ENCODE data around the gene EFHB. TPM values are rescaled to one million over a fixed set of nuclear protein-coding genes. Genes with fewer than 3 reads are reported as not detected.

The EFHB gene
- total RNA-seq, 4 donors from 2014 or later: 0.80 to 0.88 (median 0.88) TPM; not detected in 1

DNA sequence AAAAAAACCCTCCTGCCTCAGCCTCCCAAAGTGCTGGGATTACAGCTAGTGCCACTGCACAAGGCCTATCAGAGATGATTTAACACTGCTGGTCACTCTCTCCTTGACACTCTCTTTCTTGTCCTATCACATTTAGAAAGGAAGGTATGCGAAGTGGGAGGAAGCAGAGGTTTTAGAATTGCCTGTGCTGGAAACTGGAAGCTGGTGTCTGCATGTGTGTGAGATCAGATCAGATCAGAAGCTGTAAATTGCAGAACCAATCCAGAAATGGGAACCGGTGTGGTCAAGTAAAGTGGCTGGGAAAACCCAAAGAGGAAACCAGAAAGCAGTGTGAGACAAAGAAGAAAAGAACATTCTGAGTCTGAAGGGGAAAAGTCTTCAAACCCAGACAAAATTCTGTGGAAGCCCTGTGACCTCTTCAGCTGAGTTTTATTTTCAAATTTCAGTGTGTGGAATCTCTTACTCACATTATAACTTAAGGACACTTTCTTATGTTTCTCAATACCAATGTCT, 2.8 kb downstream of the EFHB start:
- 75 to 84% methylated on average over 2 of the region's 2 CpGs for WGBS, 2 donors
- no peak for DNase-seq (ENCODE audit: low spot score in 2 of 2)
- intact Hi-C loops (cut with DNase I; ENCODE audit: low total_unique reads): no loop called here

DNA sequence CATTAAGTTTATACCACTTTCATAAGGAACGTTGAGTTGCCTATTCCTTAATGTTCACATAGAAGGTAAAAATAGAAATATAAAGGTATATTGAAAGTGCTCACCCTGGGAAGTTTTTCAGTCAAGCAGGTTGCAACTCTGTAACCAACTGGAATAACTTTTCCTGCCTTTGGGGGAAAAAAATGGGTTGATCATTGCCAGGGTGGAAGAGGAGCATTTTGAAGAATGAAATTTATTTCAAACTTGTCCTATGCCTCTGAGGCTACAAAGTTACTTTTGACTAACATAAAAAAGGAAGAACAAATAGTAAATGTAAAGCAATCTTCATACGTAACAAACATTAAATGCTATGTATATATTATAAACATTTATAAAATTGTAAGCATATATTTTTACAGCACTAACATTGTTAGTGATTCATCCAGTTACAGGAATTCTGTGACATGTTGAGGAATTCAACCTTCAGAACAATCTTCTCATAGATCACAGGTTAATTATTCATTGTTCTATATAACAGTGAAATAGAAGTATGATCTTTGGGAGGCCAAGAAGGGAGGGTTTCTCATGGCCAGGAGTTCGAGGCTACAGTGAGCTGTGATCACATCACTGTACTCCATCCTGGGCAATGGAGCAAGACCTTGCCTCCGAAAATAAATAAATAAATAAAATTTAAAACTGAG, 13.5 kb downstream of the EFHB start:
- 85 to 90% methylated on average over 4 of the region's 4 CpGs for WGBS, 2 donors

More for the DNA sequence above, 2.8 kb downstream of the EFHB start:
- no peak overlapping the region for H3K4me3 ChIP-seq (ENCODE audit: low read depth, poor library complexity, severe bottlenecking)
- TF ChIP-seq, protein P1, sequence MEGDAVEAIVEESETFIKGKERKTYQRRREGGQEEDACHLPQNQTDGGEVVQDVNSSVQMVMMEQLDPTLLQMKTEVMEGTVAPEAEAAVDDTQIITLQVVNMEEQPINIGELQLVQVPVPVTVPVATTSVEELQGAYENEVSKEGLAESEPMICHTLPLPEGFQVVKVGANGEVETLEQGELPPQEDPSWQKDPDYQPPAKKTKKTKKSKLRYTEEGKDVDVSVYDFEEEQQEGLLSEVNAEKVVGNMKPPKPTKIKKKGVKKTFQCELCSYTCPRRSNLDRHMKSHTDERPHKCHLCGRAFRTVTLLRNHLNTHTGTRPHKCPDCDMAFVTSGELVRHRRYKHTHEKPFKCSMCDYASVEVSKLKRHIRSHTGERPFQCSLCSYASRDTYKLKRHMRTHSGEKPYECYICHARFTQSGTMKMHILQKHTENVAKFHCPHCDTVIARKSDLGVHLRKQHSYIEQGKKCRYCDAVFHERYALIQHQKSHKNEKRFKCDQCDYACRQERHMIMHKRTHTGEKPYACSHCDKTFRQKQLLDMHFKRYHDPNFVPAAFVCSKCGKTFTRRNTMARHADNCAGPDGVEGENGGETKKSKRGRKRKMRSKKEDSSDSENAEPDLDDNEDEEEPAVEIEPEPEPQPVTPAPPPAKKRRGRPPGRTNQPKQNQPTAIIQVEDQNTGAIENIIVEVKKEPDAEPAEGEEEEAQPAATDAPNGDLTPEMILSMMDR (IDR thresholded peaks at IDR 0.05): no peak
- TF ChIP-seq POLR2A (IDR thresholded peaks at IDR 0.05): no peak

DNA sequence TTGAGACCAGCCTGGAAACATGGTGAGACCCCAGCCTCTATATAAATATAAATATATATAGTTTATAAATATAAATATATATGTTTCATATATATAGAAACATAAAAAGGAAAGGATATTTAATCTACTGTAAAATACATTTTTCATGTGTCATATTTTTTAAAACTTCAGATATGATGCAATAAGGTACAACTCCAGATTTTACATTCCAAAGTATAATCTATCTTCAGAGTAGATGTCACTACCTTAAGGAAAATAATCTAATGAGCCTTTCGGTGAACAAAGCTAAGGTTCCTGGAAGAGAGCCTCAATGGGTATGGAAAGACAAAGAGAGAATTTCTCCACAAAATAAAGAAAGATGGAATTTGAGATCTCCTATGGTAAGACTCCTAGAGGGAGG, 16.9 kb downstream of the EFHB start:
- TF ChIP-seq, protein P1 (IDR thresholded peaks at IDR 0.05): no peak
- TF ChIP-seq POLR2A (IDR thresholded peaks at IDR 0.05): no peak
- no peak for DNase-seq (ENCODE audit: low spot score in 2 of 2)
- no peak overlapping the region for H3K4me3 ChIP-seq (ENCODE audit: low read depth, poor library complexity, severe bottlenecking)
- intact Hi-C loops (cut with DNase I; ENCODE audit: low total_unique reads): no loop called here
- 91 to 95% methylated on average over 1 of the region's 1 CpG for WGBS, 2 donors

More for the DNA sequence above, 13.5 kb downstream of the EFHB start:
- intact Hi-C loops (cut with DNase I; ENCODE audit: low total_unique reads): no loop called here
- no peak overlapping the region for H3K4me3 ChIP-seq (ENCODE audit: low read depth, poor library complexity, severe bottlenecking)
- TF ChIP-seq, protein P1 (IDR thresholded peaks at IDR 0.05): no peak
- TF ChIP-seq POLR2A (IDR thresholded peaks at IDR 0.05): no peak
- DNase-seq (ENCODE audit: low spot score in 2 of 2): no peak

DNA sequence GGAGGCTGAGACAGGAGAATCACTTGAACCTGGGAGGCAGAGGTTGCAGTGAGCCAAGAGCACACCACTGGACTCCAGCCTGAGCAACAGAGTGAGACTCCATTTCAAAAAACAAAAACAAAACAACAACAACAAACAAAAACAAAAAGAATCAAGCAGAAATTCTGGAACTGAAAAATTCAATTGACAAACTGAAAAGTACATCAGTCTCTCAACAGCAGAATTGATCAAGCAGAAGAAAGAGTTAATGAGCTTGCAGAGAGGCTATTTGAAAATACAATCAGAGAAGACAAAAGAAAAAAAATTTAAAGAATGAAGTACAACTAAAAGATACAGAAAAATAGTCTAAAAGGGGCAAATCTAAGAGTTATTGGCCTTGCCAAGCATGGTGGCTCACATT, 22.6 kb downstream of the EFHB start:
- no peak for DNase-seq (ENCODE audit: low spot score in 2 of 2)
- intact Hi-C loops (cut with DNase I; ENCODE audit: low total_unique reads): no loop called here
- TF ChIP-seq POLR2A (IDR thresholded peaks at IDR 0.05): no peak
- TF ChIP-seq, protein P1 (IDR thresholded peaks at IDR 0.05): no peak
- H3K4me3 ChIP-seq (ENCODE audit: low read depth, poor library complexity, severe bottlenecking): no peak overlapping the region

DNA sequence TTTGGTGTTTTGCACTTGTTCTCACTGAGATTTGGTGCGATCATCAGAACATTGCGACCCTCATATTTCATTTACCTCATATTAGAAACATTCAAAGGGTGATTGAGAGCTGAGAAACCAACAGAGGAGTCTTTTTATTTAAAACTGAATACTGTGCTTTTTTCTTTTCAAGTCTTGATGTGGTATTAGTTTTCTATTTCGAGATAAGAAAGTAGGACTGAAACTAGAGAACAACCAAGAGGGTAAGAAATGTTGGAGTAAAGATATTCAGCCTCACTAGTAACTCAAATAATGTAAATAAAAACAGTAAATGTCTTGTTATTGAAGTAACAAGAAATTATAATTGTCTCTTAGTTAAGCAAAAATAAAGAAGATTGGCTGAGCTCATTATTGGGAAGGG, 26.5 kb downstream of the EFHB start:
- no peak for DNase-seq (ENCODE audit: low spot score in 2 of 2)
- WGBS, 2 donors: 86 to 92% methylated on average over 3 of the region's 3 CpGs
- no peak overlapping the region for H3K4me3 ChIP-seq (ENCODE audit: low read depth, poor library complexity, severe bottlenecking)
- TF ChIP-seq, protein P1 (IDR thresholded peaks at IDR 0.05): no peak
- TF ChIP-seq POLR2A (IDR thresholded peaks at IDR 0.05): no peak
- intact Hi-C loops (cut with DNase I; ENCODE audit: low total_unique reads): no loop called here

DNA sequence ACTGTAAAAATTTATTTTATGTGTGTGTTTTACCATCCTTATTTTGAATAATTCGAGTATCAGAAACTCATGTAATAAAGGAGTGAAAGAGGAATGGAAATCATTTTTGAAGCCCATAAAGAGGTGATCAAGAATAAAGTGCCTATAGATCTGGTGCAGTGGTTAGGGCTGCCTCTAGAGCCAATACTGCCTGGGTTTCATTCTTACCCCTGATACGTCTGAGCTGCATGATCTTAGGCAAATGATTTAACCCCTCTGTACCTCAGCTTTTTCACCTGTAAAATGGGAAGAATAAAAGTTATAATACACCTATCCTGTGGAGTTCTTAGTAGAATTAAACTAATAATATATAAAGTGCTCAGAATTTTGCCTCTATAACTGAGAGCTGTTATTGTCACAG, 30.4 kb downstream of the EFHB start:
- intact Hi-C loops (cut with DNase I; ENCODE audit: low total_unique reads): no loop called here
- no peak for DNase-seq (ENCODE audit: low spot score in 2 of 2)
- TF ChIP-seq POLR2A (IDR thresholded peaks at IDR 0.05): no peak
- TF ChIP-seq, protein P1 (IDR thresholded peaks at IDR 0.05): no peak
- no peak overlapping the region for H3K4me3 ChIP-seq (ENCODE audit: low read depth, poor library complexity, severe bottlenecking)
- WGBS, 2 donors: 68 to 74% methylated on average over 2 of the region's 2 CpGs

Measured in lower leg skin (tissue), 4 donors.